ENCODE measurements around the gene FAM193A. TPM values are rescaled to one million over a fixed set of nuclear protein-coding genes. Genes with fewer than 3 reads are reported as not detected.

Gene FAM193A
- total and polyA plus RNA-seq, 12 donors, result 7.5 to 20.6 (median 15.9) TPM

- WGBS, 2 donors, result 84 to 86% methylated on average over 8 of the region's 8 CpGs
- Histone ChIP-seq H3K36me3 (peaks cover 0 to 100% (median 86%) of the 10 kb centered on the region in 9 donors), H3K27ac (no peak overlapping the region), H3K4me3 (no peak overlapping the region), H3K9me3 (no peaks in the 10 kb centered on the region), H3K27me3 (no peaks in the 10 kb centered on the region), H3K4me1 (no peaks in the 10 kb centered on the region)
- intact Hi-C loops (cut with DNase I), result no loop called here
- no peak for DNase-seq
- ATAC-seq, result peak in 1 of 8 donors; percentile 32
- TF ChIP-seq, protein P1, sequence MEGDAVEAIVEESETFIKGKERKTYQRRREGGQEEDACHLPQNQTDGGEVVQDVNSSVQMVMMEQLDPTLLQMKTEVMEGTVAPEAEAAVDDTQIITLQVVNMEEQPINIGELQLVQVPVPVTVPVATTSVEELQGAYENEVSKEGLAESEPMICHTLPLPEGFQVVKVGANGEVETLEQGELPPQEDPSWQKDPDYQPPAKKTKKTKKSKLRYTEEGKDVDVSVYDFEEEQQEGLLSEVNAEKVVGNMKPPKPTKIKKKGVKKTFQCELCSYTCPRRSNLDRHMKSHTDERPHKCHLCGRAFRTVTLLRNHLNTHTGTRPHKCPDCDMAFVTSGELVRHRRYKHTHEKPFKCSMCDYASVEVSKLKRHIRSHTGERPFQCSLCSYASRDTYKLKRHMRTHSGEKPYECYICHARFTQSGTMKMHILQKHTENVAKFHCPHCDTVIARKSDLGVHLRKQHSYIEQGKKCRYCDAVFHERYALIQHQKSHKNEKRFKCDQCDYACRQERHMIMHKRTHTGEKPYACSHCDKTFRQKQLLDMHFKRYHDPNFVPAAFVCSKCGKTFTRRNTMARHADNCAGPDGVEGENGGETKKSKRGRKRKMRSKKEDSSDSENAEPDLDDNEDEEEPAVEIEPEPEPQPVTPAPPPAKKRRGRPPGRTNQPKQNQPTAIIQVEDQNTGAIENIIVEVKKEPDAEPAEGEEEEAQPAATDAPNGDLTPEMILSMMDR (IDR thresholded peaks at IDR 0.05), result no peak
Measured at GRCh38 chr4:2697995-2698414, 161.6 kb downstream of the FAM193A start.

GRCh38 chr4:2698504-2698903 lies 162.1 kb downstream of the FAM193A start:
- H3K27me3 ChIP-seq, result no peaks in the 10 kb centered on the region
- intact Hi-C loops (cut with DNase I), result no loop called here
- no peak overlapping the region for H3K27ac ChIP-seq
- H3K4me3 ChIP-seq, result no peak overlapping the region
- no peaks in the 10 kb centered on the region for H3K9me3 ChIP-seq
- DNase-seq, result no peak
- TF ChIP-seq, protein P1 (IDR thresholded peaks at IDR 0.05), result no peak
- no peak for ATAC-seq
- H3K4me1 ChIP-seq, result no peaks in the 10 kb centered on the region
- peaks cover 0 to 100% (median 86%) of the 10 kb centered on the region in 9 donors for H3K36me3 ChIP-seq
- 78 to 80% methylated on average over 1 of the region's 1 CpG for WGBS, 2 donors

DNA sequence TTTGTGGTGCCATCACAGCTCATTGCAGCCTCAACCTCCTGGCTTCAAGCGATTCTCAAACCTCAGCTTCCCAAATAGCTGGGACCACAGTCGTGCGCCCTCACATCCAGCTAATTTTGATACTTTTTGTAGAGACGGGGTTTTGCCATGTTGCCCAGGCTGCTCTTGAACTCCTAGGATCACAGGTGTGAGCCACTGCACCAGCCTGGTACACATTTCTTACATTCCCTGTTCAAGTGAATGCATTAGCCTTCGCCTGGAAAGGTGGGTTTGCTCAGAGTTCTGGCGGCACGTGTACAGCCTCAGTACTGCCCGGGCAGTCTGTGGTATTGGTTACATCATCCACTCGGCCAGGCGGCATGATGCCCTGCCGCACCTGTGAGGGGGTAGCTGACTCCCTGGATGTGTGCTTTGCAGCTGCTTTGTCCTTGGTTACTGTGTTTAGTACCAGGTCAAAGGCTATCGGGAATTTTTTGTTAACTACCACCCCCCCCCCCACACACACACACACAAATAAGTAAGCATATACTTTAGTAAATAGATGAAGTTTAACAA lies 162.6 kb downstream of the FAM193A start:
- 93% methylated on average over 12 of the region's 12 CpGs for WGBS, 2 donors
- Histone ChIP-seq H3K9me3 (no peaks in the 10 kb centered on the region), H3K36me3 (peaks cover 0 to 100% (median 86%) of the 10 kb centered on the region in 9 donors), H3K4me1 (no peaks in the 10 kb centered on the region), H3K4me3 (no peak overlapping the region), H3K27me3 (no peaks in the 10 kb centered on the region), H3K27ac (no peak overlapping the region)
- intact Hi-C loops (cut with DNase I), result no loop called here
- no peak for ATAC-seq
- TF ChIP-seq, protein P1 (IDR thresholded peaks at IDR 0.05), result no peak
- DNase-seq, result no peak

GRCh38 chr4:2699534-2699933 lies 163.1 kb downstream of the FAM193A start:
- H3K27me3 ChIP-seq, result no peaks in the 10 kb centered on the region
- intact Hi-C loops (cut with DNase I), result no loop called here
- no peak for ATAC-seq
- 91% methylated on average over 7 of the region's 7 CpGs for WGBS, 2 donors
- H3K36me3 ChIP-seq, result peaks cover 0 to 100% (median 86%) of the 10 kb centered on the region in 9 donors
- no peak for DNase-seq
- TF ChIP-seq, protein P1 (IDR thresholded peaks at IDR 0.05), result no peak
- no peak overlapping the region for H3K27ac ChIP-seq
- H3K4me3 ChIP-seq, result no peak overlapping the region
- no peaks in the 10 kb centered on the region for H3K4me1 ChIP-seq
- H3K9me3 ChIP-seq, result no peaks in the 10 kb centered on the region

All from heart right ventricle (tissue), 16 donors.